GM12892 (cell line): ENCODE measurements around the gene MAP4K4.

ENCODE experiments used
- POLR2A ChIP-seq: IDR thresholded peaks from 2 replicates; pipeline ENCODE4 v1.6.1; 2011; ENCODE audit warnings: low read depth, low read length, control low read depth
- POLR2AphosphoS5 ChIP-seq: IDR thresholded peaks from 2 replicates; pipeline ENCODE4 v1.6.1; 2011; ENCODE audit warnings: low read depth, low read length, control low read depth
- TAF1 ChIP-seq: IDR thresholded peaks from 2 replicates; pipeline ENCODE4 v1.6.1; 2011; ENCODE audit warnings: low read depth, mild to moderate bottlenecking, control low read depth, low read length, borderline replicate concordance

GRCh38 chr2:101788565-101788964 lies 91.1 kb downstream of the MAP4K4 start:
- TF ChIP-seq POLR2A (no peak), TAF1 (no peak), POLR2AphosphoS5 (no peak)
